HG02943 (cell line): ENCODE data around the gene STN1.
A peak's percentile ranks its signal among the peaks of the same experiment; 100 is the strongest.

Experiments
- ATAC-seq: cut with Tn5 transposase; IDR thresholded peaks from one replicate; pipeline ENCODE4 v1.9.1; 2021; ENCODE audit warnings: mild to moderate bottlenecking, low read depth, moderate library complexity; ENCODE audit not compliant: unreplicated experiment

Gene STN1

DNA sequence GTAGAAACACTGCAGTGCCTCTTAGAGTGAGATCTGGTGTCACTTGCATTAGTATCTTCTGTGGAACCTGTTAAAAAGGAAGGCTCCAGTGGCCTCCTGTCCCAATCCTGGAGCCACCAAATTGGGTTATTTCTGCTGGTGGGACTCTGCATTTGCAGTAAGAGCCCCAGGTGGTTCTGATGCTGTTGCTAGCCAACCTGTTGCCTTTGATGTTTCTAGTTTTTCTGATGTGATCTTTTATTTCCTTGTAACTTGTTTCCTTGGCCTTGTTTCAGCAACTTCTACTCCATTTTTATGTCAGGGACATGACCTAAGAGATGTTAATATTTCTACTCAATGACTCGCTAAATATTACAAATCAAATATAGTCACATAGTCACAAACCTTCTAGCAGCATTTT lies 12.5 kb upstream of the STN1 start:
- ATAC-seq = no peak

DNA sequence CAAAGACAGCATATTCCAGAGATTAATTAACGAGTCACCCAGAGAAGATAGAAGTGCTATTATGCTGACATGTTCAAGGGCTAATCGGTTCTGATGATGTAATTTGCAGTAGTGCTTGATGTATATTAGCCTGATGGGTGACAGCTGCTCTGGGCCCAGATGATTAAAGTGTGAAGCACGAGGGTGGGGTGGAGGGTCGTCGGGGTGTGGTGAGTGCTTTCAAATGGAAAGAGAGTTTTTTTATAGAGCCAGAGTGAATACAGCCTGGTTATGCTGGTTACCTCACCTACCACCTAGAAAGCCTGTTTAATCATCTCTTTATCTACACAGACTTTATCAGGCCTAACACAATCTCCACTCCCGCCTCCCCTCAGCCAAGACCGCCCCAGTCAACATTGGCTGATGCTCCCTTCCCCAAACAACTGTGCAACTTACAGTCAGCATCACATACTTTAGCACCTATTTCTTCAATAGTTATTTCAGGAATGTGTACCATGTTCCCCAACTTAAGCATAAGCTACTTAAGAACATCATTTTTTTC lies 11.5 kb upstream of the STN1 start:
- no peak for ATAC-seq

DNA sequence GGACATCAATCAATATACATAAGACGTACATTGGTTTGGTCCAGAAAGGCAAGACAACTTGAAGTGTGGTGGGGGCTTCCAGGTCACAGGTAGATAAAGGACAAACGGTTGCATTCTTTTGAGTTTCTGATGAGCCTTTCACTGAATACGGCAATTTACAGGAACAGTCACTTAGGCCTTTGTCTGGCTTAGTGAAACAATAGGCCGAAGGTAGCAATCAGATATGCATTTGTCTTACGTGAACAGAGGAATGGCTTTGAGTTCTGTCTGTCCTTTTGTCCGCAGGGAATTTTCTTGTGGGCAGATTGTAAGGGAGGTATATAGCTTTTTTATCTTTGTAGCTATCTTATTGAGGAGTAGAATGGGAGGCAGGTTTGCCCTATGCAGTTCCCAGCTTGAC lies 10.8 kb upstream of the STN1 start:
- ATAC-seq = no peak

- no peak for ATAC-seq
Measured at GRCh38 chr10:103926722-103927319, 8.8 kb upstream of the STN1 start.

DNA sequence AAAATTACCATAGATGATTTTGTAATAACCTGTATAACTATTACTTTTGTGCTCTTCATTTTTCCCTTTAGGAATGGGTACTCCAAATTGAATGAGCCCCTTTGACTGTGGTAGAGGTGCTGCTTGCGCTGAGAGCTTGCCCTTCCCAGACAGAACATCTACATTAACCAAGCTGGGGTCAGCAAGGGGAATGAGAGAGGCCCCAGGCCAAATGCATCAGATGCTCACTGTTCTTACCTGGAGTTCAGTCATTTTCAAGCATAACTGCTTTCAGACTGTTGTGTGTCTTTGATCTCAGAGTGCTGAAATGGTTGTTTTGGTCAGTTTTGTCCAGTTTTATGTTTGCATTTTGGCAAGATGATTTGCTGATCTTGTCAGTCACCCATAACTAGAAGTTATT lies 7.6 kb upstream of the STN1 start:
- no peak for ATAC-seq

GRCh38 chr10:103923502-103923901 lies 5.5 kb upstream of the STN1 start:
- ATAC-seq = no peak

DNA sequence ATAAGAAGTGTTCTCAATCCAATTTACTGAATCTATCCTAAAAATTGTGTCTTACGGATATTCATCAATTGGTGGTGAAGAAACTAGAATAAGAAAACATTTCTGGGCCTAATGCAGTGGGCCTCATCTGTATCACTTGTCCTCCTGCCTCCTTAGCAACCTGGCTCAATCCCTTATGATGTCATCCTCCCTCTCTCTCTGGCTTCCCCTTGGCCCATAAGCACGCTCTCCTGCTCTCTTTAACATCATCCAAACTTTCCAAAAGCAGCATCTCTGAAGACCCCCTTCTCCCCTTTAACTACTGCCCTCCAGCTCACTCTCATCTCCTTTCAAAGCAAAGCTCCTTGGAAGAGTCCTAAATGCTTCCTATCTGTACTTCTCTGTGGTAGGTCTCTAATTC lies 4.7 kb upstream of the STN1 start:
- no peak for ATAC-seq

DNA sequence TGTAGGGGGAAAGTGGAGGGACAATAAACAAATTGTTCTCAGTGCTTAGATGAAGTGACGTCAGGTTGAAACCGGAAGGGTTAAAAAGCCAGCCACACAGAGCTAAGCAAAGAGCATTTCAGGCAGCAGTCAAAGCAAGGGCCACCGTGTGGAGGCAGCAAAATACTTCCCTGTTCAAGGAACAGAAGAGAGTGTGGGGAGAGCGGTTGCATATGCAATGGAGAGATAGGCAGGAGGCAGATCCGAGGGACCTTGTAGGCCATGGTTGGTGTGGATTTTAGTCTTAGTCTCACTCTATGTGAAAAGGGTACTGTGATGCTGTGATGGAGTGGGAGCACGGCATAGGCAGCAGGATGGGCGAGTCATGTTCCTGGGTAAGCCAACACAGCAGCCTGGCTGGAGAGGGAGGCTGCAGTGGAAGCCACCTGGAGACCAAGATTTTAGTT lies 3.8 kb upstream of the STN1 start:
- ATAC-seq = no peak

DNA sequence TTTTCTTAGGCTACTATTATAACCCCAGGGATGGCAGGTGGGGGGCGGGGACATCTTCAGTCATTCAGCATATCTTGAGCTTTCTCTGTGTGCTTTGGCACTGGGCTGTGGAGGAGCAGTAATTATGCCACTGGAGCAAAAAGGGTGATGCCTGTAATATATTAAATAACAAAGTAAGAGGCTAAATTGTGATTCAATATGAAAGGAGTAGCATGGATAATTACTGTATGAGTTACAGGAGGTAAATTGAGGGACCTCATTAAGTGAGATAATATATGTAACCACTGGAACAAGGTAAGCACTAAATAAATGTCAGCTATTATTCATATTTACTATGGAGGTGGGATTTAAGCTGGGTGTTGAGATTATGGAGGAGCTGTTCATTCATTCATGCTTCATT lies 3.3 kb upstream of the STN1 start:
- no peak for ATAC-seq

DNA sequence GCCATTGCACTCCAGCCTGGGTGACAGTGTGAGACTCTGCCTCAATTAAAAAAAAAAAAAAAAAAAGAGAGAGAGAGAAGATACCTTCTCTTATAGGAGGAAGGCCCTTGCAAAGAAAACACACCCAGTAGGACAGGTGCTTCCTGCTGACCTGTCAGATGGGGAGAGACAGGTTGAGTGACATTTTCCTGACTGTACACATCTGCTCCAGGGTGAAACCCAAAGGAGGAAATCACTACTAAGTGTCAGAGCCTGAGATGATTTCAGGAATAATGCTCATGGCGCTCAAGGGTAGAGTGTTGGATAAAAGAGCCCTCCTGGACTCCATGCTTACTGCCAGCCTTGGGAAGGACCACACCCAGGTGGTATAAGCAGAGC lies 1.7 kb upstream of the STN1 start:
- no peak for ATAC-seq

DNA sequence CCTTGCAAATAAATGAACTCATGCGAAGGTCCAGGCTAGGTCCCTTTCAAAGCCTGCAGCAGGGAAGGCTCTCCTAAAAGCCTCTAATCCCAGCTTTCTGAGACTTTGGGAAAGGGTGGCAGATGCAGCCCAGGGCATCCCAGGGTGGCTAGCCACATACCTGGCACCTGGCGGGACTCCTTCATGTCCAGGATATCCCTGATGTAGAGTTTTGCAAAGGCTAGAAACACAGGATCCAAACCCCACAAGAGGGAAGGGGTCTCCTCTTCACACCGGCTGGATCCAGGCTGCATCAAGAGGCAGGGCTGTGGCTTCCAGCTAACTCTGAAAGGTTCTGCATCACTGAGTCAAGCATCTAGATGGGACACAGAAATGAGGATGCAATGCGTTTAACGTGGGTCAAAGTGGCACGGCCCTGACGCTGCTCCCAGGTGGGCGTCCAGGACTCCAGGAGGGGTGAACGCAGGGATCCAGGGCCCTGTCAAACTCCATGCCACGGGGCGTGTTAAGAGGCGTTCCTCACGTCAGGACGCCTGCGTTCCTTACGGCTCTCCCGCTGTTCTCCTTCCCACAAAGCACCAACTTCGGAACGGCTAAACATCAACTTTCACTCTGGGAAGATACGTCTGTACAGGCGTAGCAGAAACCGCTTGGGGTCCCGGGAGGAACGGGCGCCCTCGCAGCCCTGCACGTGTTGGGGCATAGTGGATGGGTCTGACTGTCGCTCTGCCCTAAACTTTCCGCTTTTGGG lies 507 bp downstream of the STN1 start:
- ATAC-seq = peak; percentile 23

DNA sequence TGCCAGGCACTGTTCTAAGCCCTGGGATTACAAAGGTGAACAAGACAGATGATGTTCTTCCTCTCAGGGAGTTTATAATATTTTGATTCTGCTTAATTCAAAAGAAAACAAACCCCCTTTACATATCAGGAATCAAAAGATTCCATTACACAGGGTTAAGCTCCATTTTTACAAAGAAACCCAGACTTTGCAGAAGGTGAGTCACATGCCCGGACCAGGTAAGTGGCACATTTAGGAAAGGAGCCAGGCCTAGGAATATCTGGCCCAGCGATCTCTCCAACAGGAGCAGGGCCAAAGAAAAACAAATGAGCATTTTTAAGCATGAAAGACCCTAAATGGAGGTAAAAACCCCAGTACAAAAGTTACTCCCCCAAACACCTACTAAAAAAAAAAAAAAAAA lies 1.1 kb downstream of the STN1 start:
- no peak for ATAC-seq

DNA sequence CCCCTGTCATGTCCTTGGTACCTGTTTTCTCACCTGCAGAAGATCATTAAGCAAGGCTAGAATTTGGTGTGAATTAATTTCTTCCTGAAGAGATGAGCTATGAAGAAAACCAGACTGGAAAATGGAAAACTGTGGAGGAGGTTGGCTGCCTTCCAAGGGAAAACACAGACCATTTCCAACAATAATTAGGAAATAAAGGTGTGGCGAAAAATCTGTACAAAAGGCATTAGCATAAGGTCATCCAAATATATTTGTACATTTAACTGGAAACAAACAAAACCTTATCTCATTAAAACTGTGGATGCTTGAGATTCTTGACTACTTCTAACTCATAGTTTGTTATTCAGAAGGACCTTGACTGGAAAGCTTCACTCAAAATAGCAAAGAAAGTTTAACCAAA lies 1.7 kb downstream of the STN1 start:
- ATAC-seq = no peak

DNA sequence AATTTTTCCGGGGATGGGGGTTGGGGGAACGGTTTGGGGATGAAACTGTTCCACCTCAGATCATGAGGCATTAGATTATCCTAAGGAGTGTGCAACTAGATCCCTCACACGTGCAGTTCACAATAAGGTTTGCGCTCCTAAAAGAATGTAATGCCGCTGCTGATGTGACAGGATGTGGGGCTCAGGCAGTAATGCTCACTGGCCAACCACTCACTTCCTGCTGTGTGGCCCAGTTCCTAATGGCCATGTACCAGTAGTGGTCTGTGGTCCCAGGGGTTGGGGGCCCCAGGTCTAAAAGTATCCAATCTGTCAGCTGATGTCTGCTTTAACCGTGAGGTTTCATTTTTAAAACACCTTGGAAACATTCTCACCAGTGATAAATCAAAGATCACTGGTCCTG lies 2.2 kb downstream of the STN1 start:
- no peak for ATAC-seq

DNA sequence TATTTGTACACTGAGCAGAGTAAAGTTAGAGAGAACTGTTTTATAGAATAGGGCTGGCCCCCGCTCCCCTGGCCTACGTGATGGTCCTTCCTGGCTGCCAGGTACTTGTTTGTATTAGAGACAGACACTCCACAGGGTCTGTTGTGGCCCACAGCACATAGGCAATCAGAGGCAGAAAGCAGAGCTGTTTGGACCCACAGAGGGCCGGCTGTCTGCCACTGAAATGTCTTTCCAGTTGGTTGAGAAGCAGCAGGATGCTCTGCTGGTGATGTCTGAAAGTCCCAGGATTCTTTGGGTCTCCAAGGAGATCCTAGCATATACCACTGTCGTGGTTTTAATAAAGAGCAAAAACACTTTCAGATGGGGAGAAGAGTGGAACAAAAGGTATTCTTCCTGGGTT lies 5.2 kb downstream of the STN1 start:
- ATAC-seq = no peak

DNA sequence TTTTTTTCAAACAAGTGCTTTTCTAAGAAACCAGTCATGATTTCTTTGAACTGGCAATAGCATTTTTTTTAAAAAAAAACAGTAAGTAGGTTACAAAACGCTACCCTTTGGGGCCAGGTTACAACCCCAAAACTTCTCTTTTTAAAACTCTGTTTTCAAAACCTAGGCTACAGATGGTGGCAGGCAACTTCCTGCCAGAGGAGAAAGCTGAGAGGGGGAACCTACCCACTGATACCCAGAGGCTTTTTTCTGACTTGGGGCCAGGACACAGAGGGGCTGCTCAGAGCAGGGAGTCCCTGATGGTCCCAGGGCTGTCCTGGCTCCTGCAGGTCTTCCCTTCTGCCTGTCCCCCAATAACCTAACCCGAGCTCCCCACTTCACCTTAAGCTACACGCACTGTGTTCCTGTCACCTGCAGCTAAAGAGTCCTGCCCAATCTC lies 6.9 kb downstream of the STN1 start:
- ATAC-seq = no peak

DNA sequence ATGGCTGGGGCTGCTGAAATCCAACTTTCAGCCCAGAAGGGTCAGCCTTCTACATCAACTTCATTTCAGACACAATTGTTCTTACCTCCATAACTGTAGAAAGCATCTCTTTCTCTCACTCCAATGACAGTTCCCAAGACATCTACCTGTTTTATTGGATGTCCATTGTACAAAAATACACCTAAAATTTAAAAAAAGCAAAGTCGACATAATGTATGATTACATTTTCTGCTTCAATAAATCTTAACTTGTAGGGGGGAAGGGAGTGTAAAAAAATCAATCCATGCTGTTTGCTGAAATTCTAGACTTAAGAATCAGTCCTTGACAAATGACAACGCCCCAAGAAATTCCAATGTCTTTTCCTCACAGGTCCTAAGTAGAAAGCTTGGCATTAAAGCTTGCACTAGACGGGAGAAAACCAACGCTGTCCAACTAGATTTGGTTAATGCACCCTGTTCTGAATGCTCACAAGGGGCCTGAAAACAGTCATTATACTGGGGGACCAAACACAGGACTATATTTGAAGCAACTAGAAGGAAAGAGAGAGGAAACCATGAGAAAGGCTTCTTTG lies 7.5 kb downstream of the STN1 start:
- no peak for ATAC-seq

GRCh38 chr10:103905441-103905840 lies 12.5 kb downstream of the STN1 start:
- no peak for ATAC-seq

GRCh38 chr10:103901299-103901698 lies 16.7 kb downstream of the STN1 start:
- no peak for ATAC-seq

DNA sequence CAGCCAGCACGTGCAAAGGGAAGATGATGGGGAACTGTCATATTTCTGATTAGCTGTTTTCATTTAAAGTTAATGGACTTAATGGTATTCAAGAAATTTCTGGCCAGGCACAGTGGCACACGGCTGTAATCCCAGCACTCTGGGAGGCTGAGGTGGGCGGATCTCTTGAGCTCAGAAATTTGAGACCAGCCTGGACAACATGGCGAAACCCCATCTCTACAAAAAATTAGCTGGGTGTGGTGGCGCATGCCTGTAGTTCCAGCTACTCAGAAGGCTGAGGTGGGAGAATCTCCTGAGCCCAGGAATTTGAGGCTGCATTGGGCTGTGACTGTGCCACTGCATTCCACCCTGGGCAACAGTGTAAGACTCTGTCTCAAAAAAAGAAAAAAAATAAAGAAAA lies 18.7 kb downstream of the STN1 start:
- no peak for ATAC-seq

DNA sequence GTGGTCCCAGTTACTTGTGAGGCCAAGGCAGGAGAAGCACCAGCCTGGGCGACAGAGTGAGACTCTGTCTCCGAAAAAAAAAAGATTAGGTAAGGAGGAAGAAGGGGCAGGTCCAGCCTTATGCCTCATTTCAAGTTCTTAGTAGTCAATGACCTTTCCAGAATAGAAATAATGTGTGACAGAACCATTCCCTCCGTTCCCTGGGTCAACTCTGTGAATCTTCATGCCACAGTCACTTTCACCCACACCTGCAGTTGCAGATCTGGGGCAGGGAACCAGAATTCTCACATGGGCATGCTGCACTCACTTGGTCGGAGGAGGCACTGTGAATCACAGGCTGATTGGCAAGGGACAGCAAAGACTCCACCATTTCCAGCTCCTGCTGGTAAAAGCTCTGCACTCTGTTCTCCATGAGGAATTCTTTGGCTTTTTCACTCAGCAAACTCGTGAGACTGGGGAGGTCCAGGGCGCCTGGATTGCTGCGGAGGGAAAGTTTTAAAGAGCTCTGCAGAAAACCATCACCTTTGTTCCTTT lies 20.7 kb downstream of the STN1 start:
- no peak for ATAC-seq

GRCh38 chr10:103896225-103896624 lies 21.8 kb downstream of the STN1 start:
- no peak for ATAC-seq
